GM21447 (cell line): ENCODE measurements around the gene HTATIP2.
A peak's percentile ranks its signal among the peaks of the same experiment; 100 is the strongest.
"Not testable (repeated sequence)": the region's sequence is repeated elsewhere in the genome, so short reads cannot be mapped to it uniquely, and the experiment has no call there.

Experiments used
- ATAC-seq: cut with Tn5 transposase; IDR thresholded peaks from one replicate; pipeline ENCODE4 v1.9.1; 2021; ENCODE audit not compliant: unreplicated experiment

Gene HTATIP2

DNA sequence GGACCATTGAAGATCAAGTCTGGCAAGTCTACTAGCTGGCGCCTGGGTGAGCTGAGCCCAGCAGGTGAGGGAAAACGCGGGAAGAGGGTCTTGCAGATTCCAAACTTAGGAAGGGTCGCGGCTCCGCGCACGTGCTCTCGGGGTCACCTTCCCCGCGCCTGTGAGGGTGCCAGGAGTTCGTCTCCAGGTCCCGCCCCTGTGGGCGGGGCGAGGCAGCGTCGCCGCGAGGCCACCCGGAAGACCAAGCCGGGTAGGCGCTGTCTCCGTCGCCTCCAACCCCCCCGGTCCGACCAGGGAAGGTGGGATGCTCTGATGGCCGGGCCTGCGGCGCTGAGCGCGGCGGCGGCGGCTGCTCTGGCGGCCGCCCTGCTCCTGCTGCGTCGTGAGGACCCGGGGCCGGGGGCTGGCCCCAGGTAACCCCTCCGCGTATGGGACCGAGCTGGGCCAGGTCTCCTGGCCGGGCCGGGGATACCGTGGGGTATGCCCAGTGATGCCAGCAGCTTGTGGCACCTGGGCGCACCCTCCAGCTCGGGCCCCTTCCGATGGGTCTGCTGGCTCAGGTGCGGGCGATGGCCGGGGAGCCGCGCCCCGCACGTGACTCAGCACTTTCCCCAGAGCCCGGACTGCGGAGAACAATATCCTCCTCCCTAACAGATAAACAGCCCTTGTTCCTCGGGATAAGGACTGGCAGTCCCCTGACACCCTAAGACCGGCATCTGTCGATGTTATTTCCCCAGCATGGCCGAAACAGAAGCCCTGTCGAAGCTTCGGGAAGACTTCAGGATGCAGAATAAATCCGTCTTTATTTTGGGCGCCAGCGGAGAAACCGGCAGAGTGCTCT, at the start of gene HTATIP2:
TSS of gene HTATIP2 (plus strand) at position 215 of the 841 bp plus-strand sequence. CDS start at position 739, 524 bp downstream.
- peak; percentile 90 for ATAC-seq

DNA sequence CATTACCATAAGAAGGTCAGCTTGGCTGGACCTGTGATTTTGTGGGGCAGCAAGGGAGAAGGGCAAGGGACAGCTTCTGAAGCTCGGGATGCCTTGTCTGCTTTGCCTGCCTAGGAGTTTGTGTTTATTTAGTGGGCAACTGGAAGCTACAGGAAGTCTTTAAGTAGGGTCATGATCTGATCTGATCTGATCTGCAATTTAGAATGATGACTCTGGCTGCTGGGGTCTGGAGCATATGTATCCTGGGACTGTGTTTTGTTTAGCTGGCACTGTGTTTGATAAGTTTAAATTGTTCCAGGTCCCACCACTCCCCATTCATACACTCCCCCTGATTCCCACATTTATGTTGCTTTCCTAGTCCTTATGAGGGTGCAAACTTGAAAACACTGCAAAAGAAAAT, 47.7 kb upstream of the HTATIP2 start:
- no peak for ATAC-seq

GRCh38 chr11:20321177-20321576, 42.3 kb upstream of the HTATIP2 start:
- no peak for ATAC-seq

GRCh38 chr11:20327377-20327935, 36.1 kb upstream of the HTATIP2 start:
- no peak for ATAC-seq

- ATAC-seq = no peak
Measured at GRCh38 chr11:20336056-20336455, 27.5 kb upstream of the HTATIP2 start.

DNA sequence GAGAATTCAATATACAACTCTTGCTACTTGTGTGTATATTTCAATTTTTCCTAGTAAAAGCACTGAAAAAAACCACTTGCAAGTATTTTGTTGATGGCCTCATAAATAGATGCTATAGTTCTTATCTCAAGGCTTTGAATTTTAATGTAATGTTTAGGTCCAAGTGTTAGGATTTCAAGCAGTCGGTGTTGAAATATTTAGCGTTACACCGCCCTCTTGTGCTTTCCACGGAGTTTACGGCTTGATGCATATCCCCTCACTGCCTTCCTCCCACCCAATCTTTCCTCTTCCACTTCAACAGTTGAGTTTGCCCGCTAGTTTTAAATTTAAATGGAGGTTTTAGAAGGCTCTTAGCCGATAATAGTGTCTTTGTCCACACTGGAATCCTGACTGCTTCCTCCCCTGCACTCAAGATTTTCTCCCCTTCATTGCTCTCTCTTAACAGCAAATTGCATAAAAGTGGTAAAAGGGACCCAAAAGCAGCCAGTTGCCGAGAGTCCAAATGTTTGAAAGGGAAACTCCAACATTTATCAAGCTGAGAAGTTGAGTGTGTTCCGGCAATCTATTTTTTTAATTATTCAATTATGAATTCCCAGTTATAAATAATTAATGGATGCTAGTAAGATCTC, 25.9 kb upstream of the HTATIP2 start:
- no peak for ATAC-seq

- ATAC-seq = no peak
Measured at GRCh38 chr11:20342347-20343141, 21.0 kb upstream of the HTATIP2 start.

- no peak for ATAC-seq
Measured at GRCh38 chr11:20351136-20351535, 12.4 kb upstream of the HTATIP2 start.

- no peak for ATAC-seq
Measured at GRCh38 chr11:20351751-20352262, 11.7 kb upstream of the HTATIP2 start.

GRCh38 chr11:20353829-20354434, 9.6 kb upstream of the HTATIP2 start:
- peak; percentile 56 for ATAC-seq

- peak; percentile 71 for ATAC-seq
Measured at GRCh38 chr11:20355221-20356219, 8.0 kb upstream of the HTATIP2 start.

DNA sequence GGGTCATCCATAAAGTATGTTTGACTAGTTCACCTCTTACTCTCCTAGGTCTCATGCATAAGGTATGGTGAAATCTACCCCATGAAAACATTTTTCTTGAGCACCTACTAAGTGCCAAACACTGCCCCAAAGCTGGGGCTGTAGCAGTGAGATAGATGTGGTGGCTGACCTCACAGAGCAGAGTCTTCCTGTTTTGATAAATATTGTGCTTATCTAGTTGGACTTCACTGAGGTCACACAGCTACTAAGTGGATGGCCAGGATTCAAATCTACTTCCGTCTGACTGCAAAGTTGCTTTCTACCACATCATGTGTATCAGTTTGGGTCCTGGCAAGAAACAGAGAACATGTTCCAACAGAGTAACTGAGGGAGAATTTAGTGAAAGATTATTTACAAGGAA, 6.4 kb upstream of the HTATIP2 start:
- no peak for ATAC-seq

- no peak for ATAC-seq
Measured at GRCh38 chr11:20360650-20361049, 2.9 kb upstream of the HTATIP2 start.

DNA sequence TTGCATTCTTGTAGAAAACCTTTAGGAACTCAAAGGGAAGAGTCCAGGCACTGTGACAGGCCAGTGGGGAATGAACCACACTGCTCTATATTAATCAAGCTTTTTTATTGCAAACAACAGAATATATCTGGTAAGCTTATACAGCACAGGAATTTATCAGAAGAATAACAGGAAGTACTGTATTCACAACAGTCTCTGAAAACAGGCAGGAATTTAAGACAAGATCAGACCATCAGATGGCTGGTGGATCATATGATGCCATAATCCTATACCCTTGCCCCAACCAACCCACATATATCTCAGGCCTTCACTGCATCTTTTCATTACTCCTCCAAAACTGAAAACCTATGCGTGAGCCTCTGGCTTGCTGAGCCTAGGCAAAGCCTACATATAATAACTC, 1.0 kb upstream of the HTATIP2 start:
- no peak for ATAC-seq

DNA sequence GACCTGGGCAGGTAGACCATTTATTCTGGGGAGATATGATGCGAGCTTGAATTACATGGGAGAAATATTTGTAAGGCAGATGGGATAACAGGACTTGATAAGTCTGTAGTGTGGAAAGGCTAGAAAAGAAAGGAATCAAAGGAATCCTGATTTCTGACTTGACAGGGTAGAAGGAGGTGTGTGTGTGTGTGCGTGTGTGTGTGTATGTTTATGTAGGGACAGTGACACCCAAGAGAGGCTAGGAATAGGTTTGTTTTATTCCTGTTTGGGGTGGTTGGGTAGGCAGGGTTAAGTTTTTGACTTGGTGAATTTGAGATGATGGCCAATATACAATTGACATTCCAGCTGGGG, 390 bp upstream of the HTATIP2 start:
- peak; percentile 13 for ATAC-seq

DNA sequence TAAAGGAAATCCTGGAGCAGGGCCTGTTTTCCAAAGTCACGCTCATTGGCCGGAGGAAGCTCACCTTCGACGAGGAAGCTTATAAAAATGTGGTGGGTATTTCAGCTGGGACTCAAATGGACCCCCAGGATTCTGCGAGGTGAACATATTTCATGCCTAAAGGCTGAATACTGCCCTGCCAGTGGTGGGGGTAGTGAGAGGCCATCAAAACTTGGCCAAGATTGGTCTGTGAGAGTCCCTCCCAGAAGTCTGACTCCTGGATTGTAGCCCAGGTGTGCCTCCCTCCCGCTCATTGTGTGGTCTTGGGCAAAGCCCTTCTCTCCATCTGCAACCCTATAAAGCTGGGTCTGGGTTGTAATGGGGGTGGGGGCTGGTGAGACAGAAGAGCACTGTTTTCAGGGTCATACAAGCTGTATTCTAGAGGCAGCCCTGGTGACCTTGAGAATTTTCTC, 853 bp downstream of the HTATIP2 start:
- no peak for ATAC-seq

DNA sequence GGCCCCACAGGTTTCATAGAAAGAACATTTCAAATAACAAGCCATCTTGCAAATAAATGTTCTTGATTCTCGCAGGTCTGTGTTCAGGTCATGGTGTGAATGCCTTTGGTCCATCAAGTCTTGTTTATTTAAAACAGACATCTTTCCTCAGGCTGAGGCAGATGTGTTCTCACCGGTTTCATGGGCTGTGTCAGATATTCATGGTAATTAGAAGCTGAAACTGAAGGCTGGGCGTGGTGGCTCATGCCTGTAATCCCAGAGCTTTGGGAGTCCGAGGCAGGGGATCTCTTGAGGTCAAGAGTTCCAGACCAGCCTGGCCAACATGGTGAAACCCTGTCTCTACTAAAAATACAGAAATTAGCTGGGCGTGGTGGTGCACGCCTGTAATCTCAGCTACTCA, 2.0 kb downstream of the HTATIP2 start:
- not testable (repeated sequence) for ATAC-seq

DNA sequence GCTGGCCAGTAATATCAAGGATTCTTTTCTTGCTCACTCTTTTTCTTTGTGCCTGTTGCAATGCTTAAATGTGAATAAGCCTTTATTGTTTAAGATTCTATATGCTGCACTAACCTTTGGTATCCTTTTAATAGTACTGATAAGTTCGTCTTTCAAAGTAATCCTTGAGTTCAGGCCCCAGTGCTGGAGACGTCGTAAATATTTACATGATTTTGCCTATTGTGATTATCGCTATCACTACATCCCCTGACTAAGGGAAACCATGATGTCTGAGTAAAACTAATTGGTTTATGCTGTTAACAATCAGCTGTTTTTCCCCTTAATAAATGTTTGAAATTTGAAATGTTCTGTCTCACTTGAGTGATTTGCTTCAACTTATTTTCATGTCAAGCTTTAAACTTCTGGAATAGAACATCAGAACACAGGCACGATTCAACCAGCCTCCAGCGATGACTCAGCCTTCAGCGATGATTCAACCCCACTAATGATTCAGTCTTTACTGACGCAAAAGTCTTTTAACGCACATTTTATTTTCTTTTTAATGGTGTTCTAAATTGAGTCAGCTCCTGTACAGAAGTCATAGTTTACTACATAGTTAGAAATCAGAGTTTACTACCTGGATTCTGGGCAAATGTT, 3.9 kb downstream of the HTATIP2 start:
- ATAC-seq = no peak

- ATAC-seq = no peak
Measured at GRCh38 chr11:20368438-20368837, 4.9 kb downstream of the HTATIP2 start.
